Loucy (cell line): ENCODE data around the gene PHEX.

Experiments
- H2AFZ ChIP-seq: fragments of 200-600 bp; sonication (generic); 2 replicates; pipeline ENCODE4 v1.6.0; 2016; ENCODE audit warnings: antibody characterized with exemption, mild to moderate bottlenecking, low read length, moderate library complexity
- H3F3A ChIP-seq: fragments of 200-600 bp; 2 replicates; pipeline ENCODE4 v1.6.0; 2016; ENCODE audit warnings: antibody characterized with exemption, low read depth, mild to moderate bottlenecking
- H3K27me3 ChIP-seq: fragments of 200-600 bp; sonication (generic); 2 replicates; pipeline ENCODE4 v1.6.1; 2014; ENCODE audit warnings: low read length, mild to moderate bottlenecking; ENCODE audit not compliant: insufficient read depth, poor library complexity, severe bottlenecking
- H3K36me3 ChIP-seq: fragments of 200-600 bp; sonication (generic); 2 replicates; pipeline ENCODE4 v1.6.1; 2016; ENCODE audit warnings: low read length; ENCODE audit not compliant: insufficient read depth
- H3K4me1 ChIP-seq: fragments of 200-600 bp; sonication (generic); 2 replicates; pipeline ENCODE4 v1.5.1; 2014; ENCODE audit warnings: low read length, mild to moderate bottlenecking; ENCODE audit not compliant: insufficient read depth, poor library complexity, severe bottlenecking
- H3K4me2 ChIP-seq: fragments of 200-600 bp; sonication (generic); 2 replicates; pipeline ENCODE4 v1.6.0; 2014; ENCODE audit warnings: antibody characterized with exemption, low read length, low read depth, mild to moderate bottlenecking; ENCODE audit not compliant: poor library complexity, severe bottlenecking
- H3K4me3 ChIP-seq: fragments of 200-600 bp; sonication (generic); 2 replicates; pipeline ENCODE4 v1.5.1; 2014; ENCODE audit warnings: low read length, mild to moderate bottlenecking, mixed read lengths; ENCODE audit not compliant: poor library complexity, severe bottlenecking
- H3K79me2 ChIP-seq: fragments of 200-600 bp; sonication (generic); 2 replicates; pipeline ENCODE4 v1.6.1; 2014; ENCODE audit warnings: low read length; ENCODE audit not compliant: insufficient read depth
- H3K9ac ChIP-seq: fragments of 200-600 bp; sonication (generic); 2 replicates; pipeline ENCODE4 v1.6.0; 2014; ENCODE audit warnings: mild to moderate bottlenecking, low read depth, low read length, moderate library complexity; ENCODE audit not compliant: poor library complexity, severe bottlenecking
- H3K9me2 ChIP-seq: fragments of 200-600 bp; sonication (generic); replicated peaks from 2 replicates; pipeline ENCODE4 v1.6.1; 2016; ENCODE audit warnings: low read depth, low read length, mixed read lengths
- H3K9me3 ChIP-seq: fragments of 200-600 bp; sonication (generic); 2 replicates; pipeline ENCODE4 v1.6.1; 2014; ENCODE audit warnings: mild to moderate bottlenecking, antibody characterized with exemption, low read length, low read depth; ENCODE audit not compliant: insufficient read depth
- H4K20me1 ChIP-seq: fragments of 200-600 bp; sonication (generic); 2 replicates; pipeline ENCODE4 v1.6.0; 2014; ENCODE audit warnings: antibody characterized with exemption, low read length, mild to moderate bottlenecking; ENCODE audit not compliant: insufficient read depth, poor library complexity, severe bottlenecking
- EZH2phosphoT487 ChIP-seq: fragments of 200-600 bp; IDR thresholded peaks from 2 replicates; pipeline ENCODE4 v1.6.1; 2018; ENCODE audit warnings: antibody characterized with exemption, mild to moderate bottlenecking, moderate library complexity, borderline replicate concordance
- TF ChIP-seq, protein P1 (sequence below): fragments of 200-600 bp; sonication (generic); conservative IDR thresholded peaks from 2 replicates; pipeline ENCODE4 v1.5.1; 2014; ENCODE audit warnings: mild to moderate bottlenecking, antibody characterized with exemption, low read length

The PHEX gene

DNA sequence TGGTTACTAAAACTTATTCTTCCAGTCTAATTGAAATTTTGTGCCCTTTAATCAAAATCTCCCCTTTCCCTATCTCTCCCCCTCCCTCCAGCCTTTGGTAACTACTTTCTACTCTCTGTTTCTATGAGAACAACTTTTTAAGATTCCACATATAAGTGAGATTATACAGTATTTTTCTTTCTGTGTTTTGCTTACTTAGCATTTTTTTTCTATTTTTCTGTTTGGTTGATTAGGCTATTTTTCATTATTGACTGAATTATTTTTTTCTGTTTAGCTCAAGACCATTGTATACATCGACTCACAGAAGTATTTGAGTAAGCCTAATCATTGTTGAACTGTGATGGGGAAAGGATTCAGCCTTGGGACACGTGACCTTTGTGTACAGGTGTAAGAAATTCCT, 116.4 kb downstream of the PHEX start:
- no peak overlapping the region for H2AFZ ChIP-seq
- H3K27me3 ChIP-seq = no peaks in the 10 kb centered on the region
- H4K20me1 ChIP-seq = no peaks in the 10 kb centered on the region
- H3K4me1 ChIP-seq = no peaks in the 10 kb centered on the region
- H3K9me3 ChIP-seq = no peaks in the 10 kb centered on the region
- TF ChIP-seq, protein P1, sequence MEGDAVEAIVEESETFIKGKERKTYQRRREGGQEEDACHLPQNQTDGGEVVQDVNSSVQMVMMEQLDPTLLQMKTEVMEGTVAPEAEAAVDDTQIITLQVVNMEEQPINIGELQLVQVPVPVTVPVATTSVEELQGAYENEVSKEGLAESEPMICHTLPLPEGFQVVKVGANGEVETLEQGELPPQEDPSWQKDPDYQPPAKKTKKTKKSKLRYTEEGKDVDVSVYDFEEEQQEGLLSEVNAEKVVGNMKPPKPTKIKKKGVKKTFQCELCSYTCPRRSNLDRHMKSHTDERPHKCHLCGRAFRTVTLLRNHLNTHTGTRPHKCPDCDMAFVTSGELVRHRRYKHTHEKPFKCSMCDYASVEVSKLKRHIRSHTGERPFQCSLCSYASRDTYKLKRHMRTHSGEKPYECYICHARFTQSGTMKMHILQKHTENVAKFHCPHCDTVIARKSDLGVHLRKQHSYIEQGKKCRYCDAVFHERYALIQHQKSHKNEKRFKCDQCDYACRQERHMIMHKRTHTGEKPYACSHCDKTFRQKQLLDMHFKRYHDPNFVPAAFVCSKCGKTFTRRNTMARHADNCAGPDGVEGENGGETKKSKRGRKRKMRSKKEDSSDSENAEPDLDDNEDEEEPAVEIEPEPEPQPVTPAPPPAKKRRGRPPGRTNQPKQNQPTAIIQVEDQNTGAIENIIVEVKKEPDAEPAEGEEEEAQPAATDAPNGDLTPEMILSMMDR = no peak
- no peak for TF ChIP-seq EZH2phosphoT487
- no peak overlapping the region for H3K4me2 ChIP-seq
- no peaks in the 10 kb centered on the region for H3K9me2 ChIP-seq
- no peak overlapping the region for H3K9ac ChIP-seq
- no peaks in the 10 kb centered on the region for H3K36me3 ChIP-seq
- no peaks in the 10 kb centered on the region for H3K79me2 ChIP-seq
- H3F3A ChIP-seq = no peaks in the 10 kb centered on the region
- no peak overlapping the region for H3K4me3 ChIP-seq

DNA sequence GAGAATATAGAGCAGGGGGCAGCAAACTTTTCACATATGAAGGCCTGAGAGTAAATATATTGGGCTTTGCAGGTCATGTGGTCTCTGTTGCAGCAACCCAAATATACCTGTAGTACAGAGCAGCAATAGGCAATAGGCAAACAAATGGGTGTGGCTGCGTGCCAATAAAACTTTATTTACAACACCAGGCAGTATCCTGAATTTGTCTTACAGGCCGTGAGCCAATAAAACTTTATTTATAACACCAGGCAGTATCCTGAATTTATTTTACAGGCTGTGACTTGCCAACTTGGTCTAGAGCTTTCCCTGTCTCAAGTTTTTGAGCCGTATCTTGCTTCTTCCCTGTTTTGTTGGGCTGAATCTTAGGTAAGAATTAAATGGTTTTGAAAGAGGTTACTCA, 118.2 kb downstream of the PHEX start:
- TF ChIP-seq EZH2phosphoT487 = no peak
- TF ChIP-seq, protein P1 = no peak
- H3K79me2 ChIP-seq = no peaks in the 10 kb centered on the region
- no peak overlapping the region for H3K4me2 ChIP-seq
- H3K9me3 ChIP-seq = no peaks in the 10 kb centered on the region
- H2AFZ ChIP-seq = no peak overlapping the region
- H4K20me1 ChIP-seq = no peaks in the 10 kb centered on the region
- no peaks in the 10 kb centered on the region for H3K36me3 ChIP-seq
- H3F3A ChIP-seq = no peaks in the 10 kb centered on the region
- no peak overlapping the region for H3K9ac ChIP-seq
- H3K27me3 ChIP-seq = no peaks in the 10 kb centered on the region
- no peak overlapping the region for H3K4me3 ChIP-seq
- no peaks in the 10 kb centered on the region for H3K9me2 ChIP-seq
- H3K4me1 ChIP-seq = no peaks in the 10 kb centered on the region

DNA sequence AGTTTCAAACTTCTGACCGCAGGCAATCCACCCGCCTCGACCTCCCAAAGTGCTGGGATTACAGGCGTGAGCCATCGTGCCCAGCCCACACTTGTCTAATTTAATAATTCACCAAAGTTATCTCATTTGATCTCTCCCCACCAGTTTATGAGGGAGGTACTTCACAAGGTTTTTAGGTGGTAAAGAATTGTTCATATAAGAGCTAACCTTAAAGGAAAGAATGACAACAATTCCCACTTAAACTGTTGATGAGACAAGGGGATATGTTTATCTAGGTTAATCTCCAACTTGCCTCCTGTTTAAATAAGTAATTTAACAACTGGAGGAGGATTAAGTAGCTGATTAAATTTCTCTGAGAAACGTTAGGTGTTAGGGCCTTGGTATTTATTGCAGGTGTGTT, 123.0 kb downstream of the PHEX start:
- Histone ChIP-seq H3K4me3 (no peak overlapping the region), H3K9me3 (no peaks in the 10 kb centered on the region), H3K79me2 (no peaks in the 10 kb centered on the region), H4K20me1 (no peaks in the 10 kb centered on the region), H3K4me1 (no peaks in the 10 kb centered on the region), H2AFZ (no peak overlapping the region), H3K27me3 (no peaks in the 10 kb centered on the region), H3F3A (no peaks in the 10 kb centered on the region), H3K9ac (no peak overlapping the region), H3K9me2 (no peaks in the 10 kb centered on the region), H3K36me3 (no peaks in the 10 kb centered on the region), H3K4me2 (no peak overlapping the region)
- TF ChIP-seq, protein P1 = no peak
- TF ChIP-seq EZH2phosphoT487 = no peak
